ENCODE measurements around the gene RAB40C.
A peak's percentile ranks its signal among the peaks of the same experiment; 100 is the strongest.

Gene RAB40C

DNA sequence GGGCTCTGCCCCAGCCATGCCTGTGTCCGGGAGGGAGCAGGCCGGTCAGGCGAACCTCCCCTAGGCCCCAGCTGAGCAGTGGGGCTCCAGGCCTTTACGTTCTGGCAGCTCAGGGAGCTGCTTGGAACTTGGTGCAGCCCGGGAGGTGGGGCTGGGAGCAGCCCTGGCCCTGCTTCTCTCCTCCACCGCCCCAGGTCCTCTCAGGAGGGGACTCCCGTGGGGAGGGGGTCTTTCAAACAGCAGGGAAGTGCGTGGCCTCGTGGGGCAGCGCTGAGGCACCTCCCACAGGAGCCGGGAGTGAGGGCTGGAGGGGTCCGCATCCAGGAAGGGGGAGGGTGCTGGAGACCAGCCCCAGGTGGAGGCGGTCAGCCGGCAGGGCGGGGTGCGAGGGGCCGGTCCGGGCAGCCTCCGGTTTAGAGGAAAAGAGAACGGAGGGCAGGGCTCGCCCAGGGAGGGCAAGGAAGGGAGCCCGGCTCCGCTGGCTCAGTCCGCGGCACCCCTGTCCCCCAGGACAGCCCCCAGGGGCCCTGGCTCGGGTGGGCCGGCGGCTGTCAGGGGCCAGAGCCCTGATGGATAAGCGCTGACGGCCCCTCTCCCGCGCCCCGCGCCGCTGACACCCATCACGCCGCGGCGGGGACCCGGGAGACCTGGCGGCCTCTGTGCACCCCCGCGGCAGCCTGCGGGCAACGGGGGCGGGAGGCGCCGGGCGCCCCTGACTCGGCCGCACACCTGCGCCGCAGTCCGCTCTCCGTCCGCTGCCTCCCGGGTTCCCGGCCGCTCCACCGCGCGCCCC lies 30.3 kb upstream of the RAB40C start:
- no peak for DNase-seq

DNA sequence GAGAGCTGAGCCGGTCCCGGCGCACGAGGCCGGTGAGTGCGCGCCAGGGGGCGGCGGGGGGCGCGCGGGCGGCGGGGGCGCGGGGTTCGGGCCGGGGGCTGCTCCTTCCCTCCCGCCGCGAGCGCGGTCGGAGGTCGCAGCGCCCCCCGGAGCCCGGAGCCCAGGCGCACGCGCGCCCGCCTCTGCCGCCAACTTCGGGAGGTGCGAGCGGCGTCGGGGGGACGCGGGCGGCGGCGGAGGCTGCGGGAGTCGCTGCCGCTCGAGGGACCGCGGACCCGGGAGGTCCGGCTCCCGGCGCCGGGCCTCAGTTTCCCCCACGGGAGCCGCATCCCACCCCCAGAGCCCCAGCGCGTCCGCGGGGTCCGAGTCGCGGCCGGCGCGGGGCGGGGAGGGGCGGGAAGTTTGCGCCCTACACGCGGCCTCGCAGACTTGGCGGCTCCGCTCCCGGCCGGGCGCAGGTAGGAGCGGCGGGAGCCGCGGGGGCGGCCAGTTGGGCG lies 29.6 kb upstream of the RAB40C start, which contains the start of gene PRR35:
Gene PRR35, plus strand, starts transcription at position 191 of the 497 bp plus-strand sequence. CDS start 2,901 bp downstream, outside the sequence.
- no peak for DNase-seq

DNA sequence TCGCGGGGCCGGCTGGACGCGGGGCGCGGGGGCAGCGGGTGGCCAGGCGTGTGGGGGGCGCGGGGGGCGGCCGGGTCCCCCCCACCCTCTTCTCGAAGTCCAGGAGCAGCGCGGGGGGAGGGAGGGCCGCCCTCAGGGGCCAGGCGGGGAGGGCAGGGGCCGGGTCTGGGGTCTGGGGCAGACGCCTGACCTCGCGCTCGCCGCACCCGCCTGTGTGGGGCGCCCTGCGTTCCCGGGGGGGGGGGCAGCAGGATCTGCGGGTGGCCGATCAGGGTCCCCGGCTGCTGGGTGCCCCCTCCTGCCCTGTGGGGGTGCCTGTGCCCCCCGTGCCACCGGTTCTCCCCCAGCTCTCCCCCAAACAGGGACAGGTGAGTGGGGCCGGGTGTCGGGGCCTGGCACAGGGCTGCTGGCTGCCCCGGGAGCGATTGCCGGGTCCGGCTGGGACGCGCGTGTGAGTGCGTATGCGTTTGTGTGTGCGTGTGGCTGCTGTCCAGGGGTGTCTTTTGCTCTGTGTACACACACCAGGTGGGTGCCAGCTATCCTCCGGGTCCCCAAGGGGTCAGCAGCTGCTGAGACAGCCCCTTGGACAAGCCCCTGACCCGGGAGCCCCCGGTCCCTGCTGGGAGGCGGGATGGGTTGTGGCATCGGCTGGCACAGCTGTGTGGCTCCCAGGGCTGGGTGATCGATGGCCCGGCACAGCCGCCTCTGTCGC lies 29.0 kb upstream of the RAB40C start:
- DNase-seq: no peak

DNA sequence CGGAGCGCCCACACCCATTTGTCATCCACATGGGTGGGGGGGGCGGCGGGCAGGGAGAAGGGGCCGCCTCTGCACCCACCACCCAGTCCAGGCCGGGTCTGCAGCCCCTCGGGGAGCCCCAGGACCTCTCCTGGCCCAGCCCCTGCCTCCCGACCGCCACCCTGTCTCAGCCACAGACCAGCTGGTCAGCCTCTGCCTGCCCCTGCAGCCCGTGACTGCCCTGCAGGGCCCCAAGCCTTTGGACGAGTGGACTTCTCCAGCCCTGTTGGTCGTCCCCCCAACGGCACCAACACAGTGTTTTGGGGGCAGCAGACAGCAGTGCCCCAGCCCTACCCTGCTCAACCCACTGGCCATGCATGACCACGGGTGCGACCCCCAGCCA lies 28.5 kb upstream of the RAB40C start:
- no peak for DNase-seq

DNA sequence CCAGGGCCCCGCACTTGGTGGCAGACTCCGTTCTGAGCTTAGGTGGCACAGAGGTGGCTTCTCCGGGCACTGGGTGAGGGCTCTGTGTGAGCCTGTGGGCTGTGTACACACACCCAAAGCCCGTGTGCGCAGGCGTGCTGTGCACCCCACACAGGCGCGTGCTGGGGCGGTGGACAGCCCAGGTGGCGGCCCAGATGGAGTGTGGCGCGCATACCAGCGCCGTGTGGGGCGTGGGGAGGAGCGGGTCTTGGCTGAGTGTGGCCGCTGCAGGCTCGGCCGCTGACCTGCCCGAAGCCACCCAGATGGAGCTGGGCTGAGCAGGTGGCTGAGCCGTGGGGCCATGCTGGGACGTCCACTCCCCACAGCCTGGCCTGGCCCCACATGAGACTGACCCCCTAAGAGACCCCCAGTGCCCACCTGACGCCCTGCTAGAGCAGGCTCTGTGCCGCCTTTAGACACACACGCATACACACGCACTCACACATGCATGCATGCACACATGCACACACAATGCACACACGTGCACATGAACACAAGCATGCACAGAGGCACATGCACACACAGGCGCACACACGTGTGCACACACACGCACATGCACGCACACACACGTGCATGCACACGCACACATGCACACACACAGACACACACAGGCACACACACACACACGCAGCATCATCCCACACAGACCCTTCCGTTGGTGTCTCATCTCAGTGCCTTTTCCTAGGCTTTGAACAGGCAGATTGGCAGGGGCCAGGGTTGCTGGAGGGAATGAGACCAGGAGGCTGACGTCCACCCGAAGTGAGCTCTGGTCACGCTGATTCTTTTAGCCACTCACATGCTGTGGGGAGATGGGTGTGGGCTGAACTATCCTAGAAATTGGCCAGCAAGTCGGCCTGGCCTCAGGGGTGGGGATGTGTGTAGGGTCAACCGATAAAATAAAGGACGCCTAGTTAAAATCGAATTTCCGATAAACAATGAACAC lies 27.6 kb upstream of the RAB40C start:
- no peak for DNase-seq

DNA sequence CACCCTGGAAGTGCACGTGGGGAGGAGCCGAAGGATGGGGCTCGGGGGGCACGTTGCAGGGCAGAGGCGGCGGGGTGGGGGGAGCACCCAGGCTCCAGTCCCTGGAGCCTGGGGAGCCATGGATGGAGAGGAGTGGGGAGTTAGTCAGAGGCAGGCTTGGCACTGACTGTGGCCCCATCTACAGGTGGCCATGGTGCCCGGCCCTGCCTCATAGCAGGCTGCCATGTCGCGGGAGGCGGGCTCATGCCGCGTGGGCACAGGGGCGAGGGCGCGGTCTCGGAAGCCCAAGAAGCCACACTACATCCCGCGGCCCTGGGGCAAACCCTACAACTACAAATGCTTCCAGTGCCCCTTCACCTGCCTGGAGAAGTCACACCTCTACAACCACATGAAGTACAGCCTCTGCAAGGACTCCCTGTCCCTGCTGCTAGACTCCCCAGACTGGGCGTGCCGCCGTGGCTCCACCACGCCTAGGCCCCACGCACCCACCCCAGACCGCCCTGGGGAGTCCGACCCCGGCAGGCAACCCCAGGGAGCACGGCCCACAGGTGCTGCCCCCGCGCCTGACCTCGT lies 26.7 kb upstream of the RAB40C start:
- DNase-seq: no peak

DNA sequence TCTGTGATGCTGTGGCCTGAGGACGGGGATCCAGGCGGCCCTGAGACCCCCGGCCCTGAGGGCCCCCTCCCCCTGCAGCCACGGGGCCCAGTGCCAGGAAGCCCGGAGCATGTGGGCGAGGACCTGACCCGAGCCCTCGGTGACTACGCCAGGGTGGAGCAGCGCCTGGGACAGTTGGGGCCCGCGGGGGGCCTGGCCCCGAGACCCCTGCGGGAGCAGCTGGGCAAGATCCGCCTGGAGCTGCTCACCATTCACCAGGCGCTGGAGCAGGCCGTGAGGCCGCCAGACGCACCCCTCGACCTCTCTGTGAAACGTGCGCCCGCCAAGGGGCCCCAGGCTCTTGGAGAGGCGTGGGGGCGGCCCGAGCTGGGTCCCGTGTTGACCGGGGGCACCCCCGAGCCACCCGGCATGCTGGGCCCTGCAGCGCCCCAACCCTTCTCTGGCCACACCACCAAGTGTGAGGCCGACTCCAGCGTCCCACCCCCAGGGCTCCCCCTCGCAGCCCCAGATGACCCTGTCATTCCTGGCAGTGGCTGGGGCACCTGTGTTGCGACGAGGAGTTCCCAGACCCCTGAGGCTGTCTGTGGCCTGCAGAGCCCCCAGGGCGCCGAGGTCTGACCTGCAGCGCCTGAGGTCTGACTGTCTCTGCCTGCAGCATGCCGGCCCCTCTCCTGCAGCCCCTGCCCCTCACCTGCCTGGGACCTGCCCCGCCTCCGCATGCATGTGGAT lies 25.0 kb upstream of the RAB40C start:
- no peak for DNase-seq

DNA sequence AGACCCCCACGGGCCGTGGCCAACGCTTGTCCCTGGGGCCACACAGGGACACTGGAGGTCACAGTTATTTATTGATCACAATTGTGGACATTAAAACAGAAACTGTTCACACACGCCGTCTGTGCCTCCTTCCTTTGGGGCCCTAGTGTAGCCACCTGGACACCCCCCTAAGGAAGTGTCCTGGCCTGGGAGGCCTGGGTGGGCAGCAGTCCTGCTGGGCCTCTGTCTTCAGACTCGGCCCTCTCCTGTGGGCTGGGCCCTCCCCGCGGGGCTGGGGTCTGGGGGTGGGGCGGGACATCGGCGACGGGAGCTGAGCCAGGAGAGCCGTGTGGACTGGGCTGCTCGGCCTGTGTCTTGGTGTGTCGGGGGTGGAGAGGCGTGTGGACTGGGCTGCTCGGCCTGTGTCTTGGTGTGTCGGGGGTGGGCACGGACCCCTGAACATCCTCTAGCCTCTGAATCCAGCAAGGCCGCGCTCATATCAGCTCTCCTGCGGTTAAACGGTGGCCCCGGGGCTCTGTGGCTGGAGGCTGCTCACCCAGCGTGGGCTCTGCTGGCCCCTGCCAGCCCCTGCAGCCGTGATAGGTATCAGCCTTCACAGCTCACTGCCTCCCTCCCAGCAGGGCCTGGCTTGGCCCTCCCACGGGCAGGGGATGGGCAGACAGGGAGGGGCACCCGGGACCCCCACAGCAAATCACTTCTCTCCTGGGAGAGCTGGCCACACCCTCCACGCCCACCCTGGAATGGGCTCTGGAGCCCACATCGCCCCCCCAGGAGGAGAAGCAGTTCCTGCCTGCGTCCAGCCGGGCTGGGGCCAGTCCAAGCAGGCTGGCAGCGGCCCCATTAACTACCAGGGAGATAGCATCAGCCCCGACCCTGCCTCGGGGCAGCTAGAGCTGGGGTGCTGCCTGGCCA lies 24.2 kb upstream of the RAB40C start:
- peak; percentile 56 for DNase-seq

DNA sequence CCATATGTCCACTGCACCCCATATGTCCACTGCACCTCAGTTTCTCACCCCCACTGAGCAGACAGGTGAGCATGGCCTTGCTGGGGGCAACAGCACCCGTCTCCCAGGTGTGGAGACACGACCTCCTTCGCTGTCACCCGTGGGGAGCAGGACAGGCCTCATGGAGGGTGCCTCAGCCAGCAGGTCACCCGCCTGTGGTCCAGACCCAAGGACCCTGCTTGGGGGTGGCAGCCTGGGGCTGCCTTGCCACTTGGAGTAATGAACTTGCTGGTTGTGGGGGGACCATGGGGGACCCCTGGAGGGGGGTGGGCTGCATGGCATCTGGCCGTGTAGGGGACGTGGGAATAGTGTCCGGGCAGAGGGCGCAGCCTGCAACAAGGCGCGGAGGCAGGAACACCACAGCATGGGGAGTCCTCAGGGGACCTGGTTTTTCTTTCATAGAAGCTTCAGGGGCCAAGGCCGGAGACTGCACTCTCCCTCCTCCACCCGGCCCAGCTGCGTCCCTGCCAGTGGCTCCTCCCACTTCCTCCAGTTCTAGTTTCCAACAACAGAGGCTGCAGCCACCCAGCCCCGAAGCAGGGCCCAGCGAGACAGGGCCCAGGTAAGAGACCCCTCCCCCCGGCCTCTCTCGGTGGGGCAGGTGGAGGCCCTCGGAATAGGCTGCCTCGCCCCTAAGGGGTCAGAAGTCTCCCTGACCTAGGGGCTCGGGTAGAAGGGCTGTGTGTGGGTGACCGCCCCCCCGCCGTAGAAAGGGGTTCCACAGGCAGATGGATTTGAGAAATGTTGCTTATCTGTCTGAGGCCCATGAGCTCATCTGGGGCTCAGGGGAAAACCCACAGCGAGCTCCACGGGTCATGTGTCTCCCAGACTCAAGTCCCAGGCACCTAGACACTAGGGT lies 23.1 kb upstream of the RAB40C start, which contains the start of gene NHLRC4:
Gene NHLRC4, plus strand, starts transcription at position 531 of the 898 bp plus-strand sequence. CDS start 1,043 bp downstream, outside the sequence.
- peak; percentile 95 for DNase-seq

DNA sequence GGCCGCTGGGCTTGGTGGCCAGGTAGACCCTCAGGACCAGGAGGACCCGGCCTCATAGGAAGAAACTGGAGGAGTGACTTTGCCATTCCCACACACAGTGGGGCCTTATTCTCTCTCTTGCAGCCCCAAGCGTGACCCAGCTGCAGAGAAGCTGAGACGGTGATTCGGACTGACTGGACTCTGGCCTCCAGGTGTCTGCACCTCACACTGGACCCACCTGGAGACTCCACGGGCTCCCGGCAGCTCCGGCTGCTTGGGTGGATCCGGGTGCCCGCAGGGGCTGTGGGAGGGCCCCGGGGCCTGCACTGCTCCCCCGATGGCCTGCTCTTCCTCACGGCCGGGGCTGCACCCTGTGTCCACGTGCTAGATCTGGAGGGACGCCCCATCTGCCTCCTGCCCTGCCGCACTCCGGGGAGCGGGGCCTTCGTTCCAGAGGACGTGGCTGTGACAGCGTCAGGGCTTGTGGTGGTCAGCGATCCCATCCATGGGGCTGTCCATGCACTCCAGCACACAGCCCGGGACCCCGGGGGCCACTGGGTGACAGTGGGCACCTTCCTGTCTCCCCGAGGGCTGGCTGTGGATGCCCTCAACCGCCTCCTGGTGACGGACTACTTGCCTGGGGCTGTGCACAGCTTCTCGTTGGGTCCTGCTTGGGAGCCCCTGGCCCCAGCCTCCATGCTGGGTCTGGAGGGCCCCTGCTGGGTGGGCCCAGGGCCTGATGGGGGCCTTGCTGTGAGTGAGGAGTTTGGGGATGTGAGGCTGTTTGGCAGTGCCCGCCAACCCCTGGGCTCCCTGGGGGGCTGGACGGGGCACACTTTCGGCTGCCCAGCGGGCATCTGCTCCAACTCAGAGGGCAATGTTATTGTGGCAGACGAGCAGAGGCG lies 22.3 kb upstream of the RAB40C start:
- no peak for DNase-seq

DNA sequence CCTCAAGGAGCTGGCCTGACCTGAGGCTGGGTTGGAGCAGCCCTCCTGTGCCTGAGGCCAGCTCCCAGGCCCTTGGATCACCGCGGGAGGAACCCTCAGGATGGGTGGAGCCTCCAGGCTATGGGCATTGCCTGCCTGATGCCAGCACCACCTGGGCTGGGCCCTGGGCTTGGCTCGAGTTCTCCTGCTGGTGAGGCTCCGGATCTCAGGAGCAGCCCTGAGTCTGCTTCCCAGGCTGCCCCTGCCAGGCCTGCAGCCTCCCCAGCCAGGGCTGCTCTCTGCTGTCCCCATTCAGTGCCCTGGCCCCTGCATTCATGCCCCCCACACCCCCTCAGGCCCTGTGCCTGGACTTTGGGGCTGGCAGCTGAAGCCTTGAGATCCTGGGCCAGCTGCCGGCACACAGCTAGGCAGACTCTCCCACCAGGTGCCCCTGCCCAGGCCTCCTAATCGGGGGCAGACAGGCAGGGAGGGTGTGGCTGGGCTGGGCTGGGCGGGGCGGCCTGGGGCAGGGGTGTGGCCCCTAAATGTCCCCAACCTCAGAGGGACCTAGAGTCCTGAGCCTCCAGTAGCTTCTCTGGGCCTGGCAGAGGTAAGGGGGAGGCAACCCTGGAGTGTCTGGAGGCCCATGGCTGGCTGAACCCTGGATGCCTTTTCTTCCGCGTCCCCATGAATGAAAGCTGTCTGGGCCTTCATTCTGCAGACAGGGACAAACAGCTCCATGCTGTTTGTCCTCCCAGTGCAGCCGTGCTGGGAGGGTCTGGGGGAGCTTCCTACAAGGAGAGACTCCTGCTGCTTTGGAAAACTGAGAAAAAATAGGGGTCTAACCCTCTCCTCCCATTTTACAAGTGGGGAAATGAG lies 21.2 kb upstream of the RAB40C start:
- peak; percentile 91 for DNase-seq

DNA sequence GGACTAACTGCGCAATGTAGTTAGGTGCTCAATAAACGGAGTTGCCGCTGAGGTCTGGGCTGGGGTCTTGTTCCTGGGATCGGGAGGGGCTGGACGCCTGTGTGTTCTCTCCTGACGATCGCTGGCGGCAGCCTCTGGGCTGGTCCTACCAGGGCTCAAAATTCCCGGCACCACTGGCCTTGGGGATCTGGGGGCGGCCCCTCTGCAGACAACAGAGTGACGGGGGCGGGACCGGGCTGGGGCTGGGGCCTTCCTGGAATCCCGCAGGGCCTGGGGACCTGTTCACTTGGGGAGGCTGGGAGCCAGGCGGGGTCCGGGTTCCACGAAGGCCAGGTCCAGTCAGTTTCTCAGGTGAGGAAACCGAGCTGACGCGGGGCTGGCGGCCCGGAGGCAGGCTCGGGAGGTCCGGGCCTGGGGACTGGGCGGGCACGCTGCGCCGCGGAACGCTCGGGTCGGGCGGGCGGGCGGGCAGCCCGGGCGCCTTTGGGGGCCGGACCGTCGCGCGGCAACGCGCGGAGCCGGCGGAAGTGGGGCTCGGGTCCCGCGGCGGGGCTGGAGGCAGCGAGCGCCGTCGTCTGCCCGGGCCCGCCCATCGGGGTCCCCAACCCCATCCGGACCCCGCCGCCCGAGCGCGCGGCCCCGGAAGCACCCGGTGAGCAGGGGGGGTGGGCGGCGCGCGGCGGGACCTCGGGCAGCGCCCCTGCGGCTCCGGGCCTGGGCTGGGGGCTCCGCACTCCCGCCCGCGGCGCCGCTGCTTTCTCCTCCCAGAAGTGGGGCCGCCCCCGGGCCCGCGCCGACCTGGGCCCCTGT lies 20.2 kb upstream of the RAB40C start, which contains the start of gene PIGQ:
Gene PIGQ, plus strand, starts transcription at position 524 of the 810 bp plus-strand sequence. CDS start 4,107 bp downstream, outside the sequence.
- DNase-seq: peak; percentile 78

DNA sequence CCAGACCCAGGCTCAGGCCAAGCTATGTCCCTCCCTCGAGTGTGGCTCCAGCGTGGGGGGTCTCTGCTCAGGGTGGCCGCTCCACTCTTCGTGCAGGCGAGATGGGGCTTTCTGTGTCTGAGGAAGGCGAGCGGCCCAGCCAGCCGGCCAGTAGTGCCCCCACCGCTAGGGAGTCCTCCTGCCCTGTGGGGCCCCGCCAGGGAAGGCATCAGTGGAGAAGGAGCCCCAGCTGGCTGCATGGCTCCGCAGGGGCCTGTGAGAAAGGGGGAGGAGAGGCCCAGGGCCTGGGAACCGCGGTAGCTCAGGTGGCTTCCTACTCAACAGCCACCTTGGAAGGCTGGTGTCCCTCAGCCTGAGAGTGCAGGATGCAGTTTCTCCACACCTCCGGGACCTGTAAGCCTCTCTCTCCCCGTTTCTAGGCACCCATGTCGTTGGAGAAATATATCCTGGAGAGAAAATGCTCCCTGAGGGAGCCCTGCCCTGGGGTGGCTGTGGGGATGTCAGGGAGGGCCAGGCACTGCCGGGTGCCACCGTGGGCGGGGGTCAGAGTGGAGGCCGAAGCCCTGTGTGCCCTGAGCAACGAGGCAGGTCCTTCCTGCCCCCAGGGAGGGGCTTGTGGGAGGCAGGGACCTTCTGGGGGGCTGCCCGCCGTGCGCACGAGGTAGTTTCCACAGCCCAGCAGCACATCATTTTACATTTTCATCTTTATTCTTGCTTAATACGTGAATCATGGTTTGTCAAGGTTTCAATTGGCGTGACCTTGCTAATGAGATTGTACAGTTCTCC lies 16.8 kb upstream of the RAB40C start:
- no peak for DNase-seq

DNA sequence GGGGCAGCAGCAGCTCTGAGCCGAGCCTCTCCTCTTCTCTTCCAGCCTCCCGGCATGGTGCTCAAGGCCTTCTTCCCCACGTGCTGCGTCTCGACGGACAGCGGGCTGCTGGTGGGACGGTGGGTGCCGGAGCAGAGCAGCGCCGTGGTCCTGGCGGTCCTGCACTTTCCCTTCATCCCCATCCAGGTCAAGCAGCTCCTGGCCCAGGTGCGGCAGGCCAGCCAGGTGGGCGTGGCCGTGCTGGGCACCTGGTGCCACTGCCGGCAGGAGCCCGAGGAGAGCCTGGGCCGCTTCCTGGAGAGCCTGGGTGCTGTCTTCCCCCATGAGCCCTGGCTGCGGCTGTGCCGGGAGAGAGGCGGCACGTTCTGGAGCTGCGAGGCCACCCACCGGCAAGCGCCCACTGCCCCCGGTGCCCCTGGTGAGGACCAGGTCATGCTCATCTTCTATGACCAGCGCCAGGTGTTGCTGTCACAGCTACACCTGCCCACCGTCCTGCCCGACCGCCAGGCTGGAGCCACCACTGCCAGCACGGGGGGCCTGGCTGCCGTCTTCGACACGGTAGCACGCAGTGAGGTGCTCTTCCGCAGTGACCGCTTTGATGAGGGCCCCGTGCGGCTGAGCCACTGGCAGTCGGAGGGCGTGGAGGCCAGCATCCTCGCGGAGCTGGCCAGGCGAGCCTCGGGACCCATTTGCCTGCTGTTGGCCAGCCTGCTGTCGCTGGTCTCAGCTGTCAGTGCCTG lies 15.7 kb upstream of the RAB40C start:
- DNase-seq: no peak
